ENCODE data around the gene GCNA.
"Not testable (repeated sequence)": the region's sequence is repeated elsewhere in the genome, so short reads cannot be mapped to it uniquely, and the experiment has no call there.

The GCNA gene

GRCh38 chrX:71644406-71644805 is 66.2 kb downstream of the GCNA start:
- DNase-seq: not testable (repeated sequence)

GRCh38 chrX:71650333-71650969 is 72.2 kb downstream of the GCNA start:
- no peak for DNase-seq

GRCh38 chrX:71652405-71652804 is 74.2 kb downstream of the GCNA start:
- peak; percentile 1 to 49 for DNase-seq

- DNase-seq: no peak
Observed at GRCh38 chrX:71653344-71653743, 75.1 kb downstream of the GCNA start.

GRCh38 chrX:71657267-71657666 is 79.0 kb downstream of the GCNA start:
- DNase-seq: no peak

- no peak for DNase-seq
Observed at GRCh38 chrX:71659342-71659741, 81.1 kb downstream of the GCNA start.

GRCh38 chrX:71659959-71660358 is 81.7 kb downstream of the GCNA start:
- DNase-seq: no peak

- no peak for DNase-seq
Observed at GRCh38 chrX:71660562-71661416, 82.6 kb downstream of the GCNA start.

- DNase-seq: no peak
Observed at GRCh38 chrX:71661919-71662318, 83.7 kb downstream of the GCNA start.

GRCh38 chrX:71662654-71663053 is 84.4 kb downstream of the GCNA start:
- DNase-seq: not testable (repeated sequence)

Data from SW 1271 (cell line).